ENCODE data around the gene DUSP22.

Gene DUSP22

GRCh38 chr6:287489-287860 is 4.8 kb upstream of the DUSP22 start:
- H3K9me3 ChIP-seq (ENCODE audit: control insufficient read depth, low read length) = no peaks in the 10 kb centered on the region
- no peak overlapping the region for H3K27ac ChIP-seq (ENCODE audit: insufficient read depth, low read depth, low read length, poor library complexity, severe bottlenecking)
- H3K27me3 ChIP-seq (ENCODE audit: control insufficient read depth, insufficient read depth, low read length, poor library complexity, severe bottlenecking) = no peaks in the 10 kb centered on the region
- no peaks in the 10 kb centered on the region for H3K4me1 ChIP-seq (ENCODE audit: control insufficient read depth, insufficient read depth, low read length)
- no peak overlapping the region for H3K4me3 ChIP-seq (ENCODE audit: insufficient read depth, low read depth, low read length)
- WGBS, 2 experiments = 81 to 86% methylated on average over 3 of the region's 3 CpGs
- no peaks in the 10 kb centered on the region for H3K36me3 ChIP-seq (ENCODE audit: control insufficient read depth, insufficient read depth, low read length)

- Histone ChIP-seq H3K4me3 (ENCODE audit: insufficient read depth, low read depth, low read length) (no peak overlapping the region), H3K27ac (ENCODE audit: insufficient read depth, low read depth, low read length, poor library complexity, severe bottlenecking) (no peak overlapping the region), H3K9me3 (ENCODE audit: control insufficient read depth, low read length) (no peaks in the 10 kb centered on the region), H3K4me1 (ENCODE audit: control insufficient read depth, insufficient read depth, low read length) (no peaks in the 10 kb centered on the region), H3K27me3 (ENCODE audit: control insufficient read depth, insufficient read depth, low read length, poor library complexity, severe bottlenecking) (no peaks in the 10 kb centered on the region), H3K36me3 (ENCODE audit: control insufficient read depth, insufficient read depth, low read length) (no peaks in the 10 kb centered on the region)
- 87 to 91% methylated on average over 3 of the region's 3 CpGs for WGBS, 2 experiments
Observed at GRCh38 chr6:288866-289265, 3.4 kb upstream of the DUSP22 start.

DNA sequence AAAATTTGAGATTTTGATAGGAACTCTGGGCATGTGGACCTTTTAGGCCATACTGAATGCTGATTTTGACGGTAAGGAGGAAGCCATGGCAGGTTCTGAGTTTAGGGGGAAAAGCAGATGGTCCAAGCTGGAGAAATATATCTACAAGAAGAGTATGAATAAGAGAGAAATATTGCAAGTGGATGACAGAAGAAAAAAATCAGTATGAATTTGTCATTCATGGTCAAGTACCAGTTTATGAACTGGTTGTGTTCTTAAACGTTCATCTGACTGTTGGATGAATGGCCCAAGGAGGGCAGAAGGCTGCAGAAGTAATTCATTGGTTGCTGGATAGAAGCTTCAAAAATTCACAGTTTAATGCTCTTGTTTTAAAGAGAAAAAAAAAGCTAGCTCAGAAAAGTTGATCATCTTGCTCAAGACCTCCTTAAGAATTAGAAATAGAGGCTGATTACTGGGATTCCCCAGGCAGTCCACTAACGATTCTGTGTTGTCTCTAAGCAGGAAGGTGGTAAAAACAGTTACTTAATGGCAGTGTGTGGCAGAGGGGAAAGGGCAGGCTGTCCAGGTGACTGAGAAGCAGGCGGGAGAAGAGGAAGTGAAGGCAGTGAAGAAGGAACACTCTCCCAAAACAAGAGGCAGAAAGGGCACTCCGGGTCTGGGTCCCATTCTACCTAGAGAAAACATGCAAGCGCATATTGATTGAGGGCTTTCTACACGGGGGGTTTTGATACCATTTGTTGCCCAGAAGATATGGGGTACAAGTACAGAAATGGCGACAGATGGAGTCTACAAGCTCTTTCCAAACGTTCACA is 2.0 kb upstream of the DUSP22 start:
- Histone ChIP-seq H3K4me3 (ENCODE audit: insufficient read depth, low read depth, low read length) (no peak overlapping the region), H3K27me3 (ENCODE audit: control insufficient read depth, insufficient read depth, low read length, poor library complexity, severe bottlenecking) (no peaks in the 10 kb centered on the region), H3K4me1 (ENCODE audit: control insufficient read depth, insufficient read depth, low read length) (no peaks in the 10 kb centered on the region), H3K36me3 (ENCODE audit: control insufficient read depth, insufficient read depth, low read length) (no peaks in the 10 kb centered on the region), H3K27ac (ENCODE audit: insufficient read depth, low read depth, low read length, poor library complexity, severe bottlenecking) (no peak overlapping the region), H3K9me3 (ENCODE audit: control insufficient read depth, low read length) (no peaks in the 10 kb centered on the region)
- WGBS, 2 experiments = 84 to 85% methylated on average over 9 of the region's 9 CpGs

- Histone ChIP-seq H3K9me3 (ENCODE audit: control insufficient read depth, low read length) (no peaks in the 10 kb centered on the region), H3K4me1 (ENCODE audit: control insufficient read depth, insufficient read depth, low read length) (peaks cover 2% of the 10 kb centered on the region), H3K27me3 (ENCODE audit: control insufficient read depth, insufficient read depth, low read length, poor library complexity, severe bottlenecking) (no peaks in the 10 kb centered on the region), H3K4me3 (ENCODE audit: insufficient read depth, low read depth, low read length) (peak overlapping the region; percentile 60), H3K36me3 (ENCODE audit: control insufficient read depth, insufficient read depth, low read length) (no peaks in the 10 kb centered on the region), H3K27ac (ENCODE audit: insufficient read depth, low read depth, low read length, poor library complexity, severe bottlenecking) (no peak overlapping the region)
- 59 to 67% methylated on average over 8 of the region's 8 CpGs for WGBS, 2 experiments
Observed at GRCh38 chr6:291204-291696, 1.0 kb upstream of the DUSP22 start.

DNA sequence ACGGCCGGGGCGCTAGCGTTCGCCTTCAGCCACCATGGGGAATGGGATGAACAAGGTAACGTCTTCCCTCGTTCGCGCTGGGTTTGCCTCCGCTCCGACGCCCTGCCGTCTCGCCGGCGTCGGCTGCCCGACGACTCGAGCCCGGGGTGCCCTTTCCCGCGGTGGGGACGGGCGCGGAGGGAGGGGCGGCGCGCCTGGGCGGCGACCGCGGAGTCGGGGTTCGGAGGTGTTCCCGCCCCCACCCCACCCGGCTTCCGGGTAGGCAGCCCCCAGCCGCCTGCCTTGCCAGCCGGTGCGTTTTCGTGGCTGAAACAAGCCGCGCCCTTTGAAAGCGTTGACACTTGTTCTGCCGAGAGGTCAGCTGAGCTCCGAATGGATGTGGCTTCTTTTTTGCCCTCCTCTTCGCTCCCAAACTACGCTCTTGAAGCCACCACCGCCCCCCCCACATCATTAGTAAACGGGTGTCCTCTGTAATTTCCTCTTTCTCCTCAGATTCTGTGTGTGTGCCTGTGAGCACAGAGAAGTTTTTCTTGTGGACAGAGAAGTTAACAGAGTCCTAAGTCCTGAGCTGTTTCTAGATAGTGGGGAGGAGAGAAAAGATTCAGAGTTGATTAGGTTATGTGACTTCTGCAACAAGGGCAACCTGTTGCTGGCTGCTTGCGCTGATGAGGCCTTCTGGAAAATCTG is 362 bp downstream of the DUSP22 start:
- Histone ChIP-seq H3K27ac (ENCODE audit: insufficient read depth, low read depth, low read length, poor library complexity, severe bottlenecking) (peak overlapping the region; percentile 74), H3K4me3 (ENCODE audit: insufficient read depth, low read depth, low read length) (peak overlapping the region; percentile 60), H3K27me3 (ENCODE audit: control insufficient read depth, insufficient read depth, low read length, poor library complexity, severe bottlenecking) (no peaks in the 10 kb centered on the region), H3K4me1 (ENCODE audit: control insufficient read depth, insufficient read depth, low read length) (peaks cover 7% of the 10 kb centered on the region), H3K9me3 (ENCODE audit: control insufficient read depth, low read length) (no peaks in the 10 kb centered on the region), H3K36me3 (ENCODE audit: control insufficient read depth, insufficient read depth, low read length) (no peaks in the 10 kb centered on the region)
- WGBS, 2 experiments = 28 to 30% methylated on average over 52 of the region's 52 CpGs

- Histone ChIP-seq H3K4me1 (ENCODE audit: control insufficient read depth, insufficient read depth, low read length) (peaks cover 14% of the 10 kb centered on the region), H3K9me3 (ENCODE audit: control insufficient read depth, low read length) (no peaks in the 10 kb centered on the region), H3K27me3 (ENCODE audit: control insufficient read depth, insufficient read depth, low read length, poor library complexity, severe bottlenecking) (no peaks in the 10 kb centered on the region), H3K4me3 (ENCODE audit: insufficient read depth, low read depth, low read length) (peak overlapping the region; percentile 60), H3K27ac (ENCODE audit: insufficient read depth, low read depth, low read length, poor library complexity, severe bottlenecking) (no peak overlapping the region), H3K36me3 (ENCODE audit: control insufficient read depth, insufficient read depth, low read length) (no peaks in the 10 kb centered on the region)
- 32 to 40% methylated on average over 20 to 23 of the region's 24 CpGs for WGBS, 2 experiments
Observed at GRCh38 chr6:293193-294174, 1.2 kb downstream of the DUSP22 start.

DNA sequence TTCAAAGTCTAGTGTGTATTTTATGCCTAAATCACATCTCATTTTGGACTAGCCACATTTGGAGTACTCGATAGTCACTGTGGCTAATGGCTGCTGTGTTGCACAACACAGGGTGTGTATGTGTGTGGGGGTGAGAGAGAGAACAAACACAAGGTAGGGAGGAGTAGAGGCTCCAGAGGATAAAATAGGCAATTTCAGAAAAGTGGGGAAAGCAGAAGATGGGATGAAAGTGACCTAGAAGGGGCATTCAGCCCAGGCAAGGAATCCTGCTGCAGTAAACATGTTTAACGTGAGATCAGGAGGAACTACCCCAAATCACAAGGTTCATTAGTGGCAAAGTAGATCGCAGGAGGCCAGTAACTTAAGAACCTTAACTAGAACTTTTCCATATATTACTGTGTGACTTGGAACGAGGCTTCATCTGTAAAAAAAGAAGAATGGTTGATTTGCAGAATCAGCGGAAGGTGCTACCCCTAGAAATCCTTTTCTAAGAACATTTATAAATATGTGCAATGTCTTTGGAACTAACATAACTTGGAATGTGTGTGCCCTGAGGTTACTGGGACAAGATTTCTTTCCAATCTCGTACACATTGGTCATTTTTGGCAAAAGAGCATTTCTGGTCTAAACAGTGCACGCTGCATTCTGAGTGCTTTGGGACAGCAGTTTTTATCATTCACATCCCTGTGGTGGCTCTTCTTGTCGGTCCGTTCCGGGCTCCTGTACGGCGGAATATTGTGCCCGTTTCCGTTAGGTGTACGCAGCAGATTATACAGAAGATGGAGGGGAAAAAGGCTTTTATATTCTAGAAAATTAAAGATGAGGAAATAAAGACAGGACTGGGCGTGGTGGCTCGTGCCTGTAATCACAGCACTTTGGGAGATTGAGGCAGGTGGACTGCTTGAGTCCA is 2.6 kb downstream of the DUSP22 start:
- WGBS, 2 experiments = 89 to 90% methylated on average over 16 to 17 of the region's 17 CpGs
- no peaks in the 10 kb centered on the region for H3K27me3 ChIP-seq (ENCODE audit: control insufficient read depth, insufficient read depth, low read length, poor library complexity, severe bottlenecking)
- no peaks in the 10 kb centered on the region for H3K36me3 ChIP-seq (ENCODE audit: control insufficient read depth, insufficient read depth, low read length)
- H3K4me3 ChIP-seq (ENCODE audit: insufficient read depth, low read depth, low read length) = no peak overlapping the region
- peaks cover 16% of the 10 kb centered on the region for H3K4me1 ChIP-seq (ENCODE audit: control insufficient read depth, insufficient read depth, low read length)
- no peak overlapping the region for H3K27ac ChIP-seq (ENCODE audit: insufficient read depth, low read depth, low read length, poor library complexity, severe bottlenecking)
- no peaks in the 10 kb centered on the region for H3K9me3 ChIP-seq (ENCODE audit: control insufficient read depth, low read length)

DNA sequence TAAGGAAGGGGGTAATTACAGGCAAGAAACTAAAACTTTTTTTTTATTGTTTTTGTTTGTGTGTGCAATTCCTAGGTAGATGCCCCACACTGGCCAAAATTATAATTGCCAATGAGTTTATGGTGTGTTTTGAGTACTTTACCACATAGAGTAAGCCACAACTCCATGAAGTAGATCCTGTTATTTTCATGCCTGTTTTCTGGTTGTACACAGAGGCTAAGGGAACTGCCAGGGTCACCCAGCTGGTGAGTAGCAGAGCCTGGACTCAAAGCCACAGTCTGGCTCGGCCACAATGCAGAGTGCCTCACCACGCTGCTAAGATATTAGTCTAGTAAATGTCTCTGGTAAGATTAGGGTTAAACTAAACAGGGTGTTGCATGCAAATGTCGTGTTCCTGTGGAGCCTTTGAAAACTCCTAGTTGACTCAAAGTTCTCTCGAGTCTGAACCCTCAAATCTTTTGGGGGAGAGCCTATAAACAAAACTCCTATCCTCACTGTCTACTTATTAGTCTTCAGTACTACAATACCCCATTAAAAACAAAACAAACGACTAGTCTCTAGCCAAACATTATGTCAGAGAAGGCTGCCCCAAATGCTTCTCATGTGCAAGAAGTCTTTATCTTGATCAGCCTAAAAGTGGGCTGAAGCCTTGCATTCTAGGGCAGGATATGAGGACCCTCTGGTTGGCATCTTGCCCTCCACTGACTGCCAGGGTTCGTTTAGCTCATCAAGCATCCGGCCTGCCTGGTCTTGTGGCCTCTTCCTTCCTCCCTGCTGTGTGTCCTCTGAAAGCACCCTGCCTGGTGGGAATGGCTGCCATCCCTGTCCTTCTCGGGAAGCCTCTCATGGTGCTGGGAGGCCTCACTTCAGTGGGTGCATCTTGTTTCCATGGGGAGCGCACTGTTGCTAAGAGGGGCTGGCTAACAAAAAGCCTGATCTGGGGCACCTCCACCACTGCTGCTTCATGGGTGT is 4.2 kb downstream of the DUSP22 start:
- no peak overlapping the region for H3K27ac ChIP-seq (ENCODE audit: insufficient read depth, low read depth, low read length, poor library complexity, severe bottlenecking)
- no peak overlapping the region for H3K4me3 ChIP-seq (ENCODE audit: insufficient read depth, low read depth, low read length)
- 65 to 70% methylated on average over 9 of the region's 9 CpGs for WGBS, 2 experiments
- H3K27me3 ChIP-seq (ENCODE audit: control insufficient read depth, insufficient read depth, low read length, poor library complexity, severe bottlenecking) = no peaks in the 10 kb centered on the region
- H3K4me1 ChIP-seq (ENCODE audit: control insufficient read depth, insufficient read depth, low read length) = peaks cover 16% of the 10 kb centered on the region
- H3K9me3 ChIP-seq (ENCODE audit: control insufficient read depth, low read length) = no peaks in the 10 kb centered on the region
- H3K36me3 ChIP-seq (ENCODE audit: control insufficient read depth, insufficient read depth, low read length) = no peaks in the 10 kb centered on the region

Data from ectodermal cell (in vitro differentiated cells).